Measurements from ENCODE around the gene FAM228B. TPM values are rescaled to one million over a fixed set of nuclear protein-coding genes. Genes with fewer than 3 reads are reported as not detected.

FAM228B gene
- total and polyA plus RNA-seq, 12 donors = 4.7 to 76.4 (median 27.3) TPM

- no peak for TF ChIP-seq CTCF (IDR thresholded peaks at IDR 0.05)
- Histone ChIP-seq H3K4me1 (no peaks in the 10 kb centered on the region), H3K27me3 (no peaks in the 10 kb centered on the region), H3K9me3 (no peaks in the 10 kb centered on the region), H3K4me3 (no peak overlapping the region), H3K36me3 (peaks cover 5 to 100% (median 59%) of the 10 kb centered on the region in 9 donors), H3K27ac (no peak overlapping the region)
- DNase-seq = no peak
- WGBS, 2 donors = 97% methylated on average over 16 of the region's 16 CpGs
- intact Hi-C loops (cut with DNase I) = no loop called here
- no peak for ATAC-seq
Observed at GRCh38 chr2:24208490-24208889, 85.2 kb downstream of the FAM228B start.

- intact Hi-C loops (cut with DNase I) = no loop called here
- Histone ChIP-seq H3K9me3 (no peaks in the 10 kb centered on the region), H3K4me3 (no peak overlapping the region), H3K27ac (no peak overlapping the region), H3K4me1 (no peaks in the 10 kb centered on the region), H3K27me3 (no peaks in the 10 kb centered on the region), H3K36me3 (peaks cover 5 to 100% (median 57%) of the 10 kb centered on the region in 9 donors)
- DNase-seq (no peak), ATAC-seq (no peak)
- WGBS, 2 donors = 85 to 86% methylated on average over 17 of the region's 17 CpGs
- TF ChIP-seq CTCF (IDR thresholded peaks at IDR 0.05) = no peak
Observed at GRCh38 chr2:24209389-24210105, 86.3 kb downstream of the FAM228B start.

- Histone ChIP-seq H3K27ac (no peak overlapping the region), H3K36me3 (peaks cover 5 to 100% (median 54%) of the 10 kb centered on the region in 9 donors), H3K27me3 (no peaks in the 10 kb centered on the region), H3K9me3 (no peaks in the 10 kb centered on the region), H3K4me1 (no peaks in the 10 kb centered on the region), H3K4me3 (no peak overlapping the region)
- ATAC-seq (no peak), DNase-seq (no peak)
- intact Hi-C loops (cut with DNase I) = no loop called here
- WGBS, 2 donors = 92 to 96% methylated on average over 2 of the region's 2 CpGs
- no peak for TF ChIP-seq CTCF (IDR thresholded peaks at IDR 0.05)
Observed at GRCh38 chr2:24210106-24210455, 86.8 kb downstream of the FAM228B start.

- Histone ChIP-seq H3K27ac (no peak overlapping the region), H3K4me1 (no peaks in the 10 kb centered on the region), H3K36me3 (peaks cover 5 to 100% (median 55%) of the 10 kb centered on the region in 9 donors), H3K27me3 (no peaks in the 10 kb centered on the region), H3K9me3 (no peaks in the 10 kb centered on the region), H3K4me3 (no peak overlapping the region)
- DNase-seq (no peak), ATAC-seq (no peak)
- intact Hi-C loops (cut with DNase I) = no loop called here
- 94 to 95% methylated on average over 21 of the region's 21 CpGs for WGBS, 2 donors
- TF ChIP-seq CTCF (IDR thresholded peaks at IDR 0.05) = no peak
Observed at GRCh38 chr2:24210723-24211122, 87.5 kb downstream of the FAM228B start.
